Activated T-helper 2 cell treated with anti-CD3 and anti-CD28 coated beads, Interferon-gamma antibody, Interleukin-2, Interleukin-4, amounts not matched to agents 10 μg/mL and 5 μg/mL and 100 μg/mL, durations not matched to agents 14 hours and 24 hours and 36 hours (primary cell): ENCODE results near the gene EML5. TPM values are rescaled to one million over a fixed set of nuclear protein-coding genes. Genes with fewer than 3 reads are reported as not detected.
"Not testable (repeated sequence)": the region's sequence is repeated elsewhere in the genome, so short reads cannot be mapped to it uniquely, and the experiment has no call there.

Experiments
- DNase-seq: peaks from one replicate; pipeline ENCODE4 v3.0.0; 2021; ENCODE audit warnings: low spot score
- H3K27ac Mint-ChIP-seq: one replicate; pipeline ENCODE4 v1.8.0; 2021; ENCODE audit warnings: mixed read lengths
- H3K27me3 Mint-ChIP-seq: one replicate; pipeline ENCODE4 v1.8.0; 2021; ENCODE audit warnings: low read depth, mixed read lengths
- H3K36me3 Mint-ChIP-seq: one replicate; pipeline ENCODE4 v1.8.0; 2021; ENCODE audit warnings: low read depth, mixed read lengths
- H3K4me1 Mint-ChIP-seq: one replicate; pipeline ENCODE4 v1.8.0; 2021; ENCODE audit warnings: low read depth, mixed read lengths
- H3K4me3 Mint-ChIP-seq: one replicate; pipeline ENCODE4 v1.8.0; 2021; ENCODE audit warnings: low read depth, mild to moderate bottlenecking, moderate library complexity, mixed read lengths
- H3K9me3 Mint-ChIP-seq: one replicate; pipeline ENCODE4 v1.8.0; 2021; ENCODE audit warnings: mixed read lengths
- intact Hi-C: fragments of 100-400 bp; cut with micrococcal nuclease; formaldehyde crosslinking; loops from one replicate; pipeline ENCODE4 v1.15.1; 2023
- total RNA-seq: library from RNA; stranded (reverse); gene quantifications from 2 replicates; pipeline ENCODE4 v1.2.3, GENCODE V29; 2022

The EML5 gene
- total RNA-seq, 1 donor from 2014 or later: 0.55 TPM

- Mint-ChIP-seq H3K36me3 (no peaks in the 10 kb centered on the region), H3K4me3 (peak within 1 kb of the TSS; percentile 83), H3K9me3 (no peaks in the 10 kb centered on the region), H3K4me1 (peaks cover 10% of the 10 kb centered on the region), H3K27me3 (peaks cover 15% of the 10 kb centered on the region), H3K27ac (peak within 1 kb of the TSS; percentile 94)
- DNase-seq: peak; percentile 76
- intact Hi-C loops: loop anchor here (1.0 kb wide), 1 partner anchor 30 kb away; no protein-coding TSS in a partner anchor
These were observed 31.7 kb upstream of the EML5 start, which contains the start of gene TTC8 for GRCh38 chr14:88824314-88825077. Gene TTC8, plus strand, starts transcription at chr14:88824651. Its CDS starts 57 bp downstream, at chr14:88824708.

- no peaks in the 10 kb centered on the region for H3K36me3 Mint-ChIP-seq
- intact Hi-C loops: loop anchor here (1.0 kb wide), 1 partner anchor 30 kb away; no protein-coding TSS in a partner anchor
- DNase-seq: no peak
These were observed 31.2 kb upstream of the EML5 start for GRCh38 chr14:88823968-88824313.

DNA sequence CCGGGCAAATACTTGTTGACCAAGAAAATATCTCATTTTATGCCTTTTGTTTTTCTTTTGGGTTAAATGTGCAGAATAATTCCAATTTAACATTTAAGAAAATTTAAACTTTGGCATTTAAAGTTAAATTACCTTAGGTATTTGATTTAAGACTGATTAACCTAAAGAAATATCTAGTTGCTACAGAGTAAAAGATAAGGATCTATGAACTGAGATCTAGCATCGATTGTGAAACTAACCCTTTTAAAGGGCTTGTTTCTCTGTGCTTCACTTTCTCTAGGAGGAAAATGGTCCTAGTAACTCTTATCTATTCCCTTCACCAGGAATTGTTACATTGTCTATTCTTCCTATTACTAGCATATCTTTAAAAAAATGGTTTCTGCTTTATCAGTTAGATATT is 29.1 kb upstream of the EML5 start:
- intact Hi-C loops: no loop called here

More at GRCh38 chr14:88823968-88824313, 31.2 kb upstream of the EML5 start:
- Mint-ChIP-seq H3K27ac (peak overlapping the region; percentile 94), H3K27me3 (peaks cover 21% of the 10 kb centered on the region), H3K9me3 (no peaks in the 10 kb centered on the region), H3K4me1 (peaks cover 10% of the 10 kb centered on the region), H3K4me3 (peak overlapping the region; percentile 83)

DNA sequence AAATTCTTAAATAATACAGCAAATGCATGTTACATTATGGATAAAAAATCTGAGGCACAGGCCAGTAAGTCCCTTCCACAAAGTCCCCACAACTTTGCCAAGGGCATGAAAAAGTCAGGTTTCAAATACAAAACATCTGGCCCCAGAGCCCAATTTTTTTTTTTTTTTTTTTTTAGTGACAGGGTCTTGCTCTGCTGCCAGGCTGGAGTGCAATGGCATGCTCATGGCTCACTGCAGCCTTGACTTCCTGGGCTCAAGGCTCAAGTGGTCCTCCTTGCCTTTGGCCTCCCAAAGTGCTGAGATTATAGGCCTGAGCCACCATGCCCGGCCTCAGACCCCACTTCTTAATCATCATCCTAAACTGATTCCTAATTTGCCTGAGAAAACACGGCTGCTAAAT is 28.6 kb upstream of the EML5 start:
- no peaks in the 10 kb centered on the region for H3K9me3 Mint-ChIP-seq
- intact Hi-C loops: no loop called here

More for the DNA sequence above, 29.1 kb upstream of the EML5 start:
- Mint-ChIP-seq H3K9me3 (no peaks in the 10 kb centered on the region), H3K4me3 (no peak overlapping the region), H3K4me1 (peaks cover 10% of the 10 kb centered on the region), H3K36me3 (no peaks in the 10 kb centered on the region), H3K27ac (no peak overlapping the region), H3K27me3 (peaks cover 25% of the 10 kb centered on the region)
- no peak for DNase-seq

GRCh38 chr14:88819674-88820073 is 26.9 kb upstream of the EML5 start:
- H3K9me3 Mint-ChIP-seq, H3K27ac Mint-ChIP-seq, H3K4me1 Mint-ChIP-seq, H3K4me3 Mint-ChIP-seq, intact Hi-C loops, H3K36me3 Mint-ChIP-seq, DNase-seq: not testable (repeated sequence)
- peaks cover 23% of the 10 kb centered on the region for H3K27me3 Mint-ChIP-seq

More for the DNA sequence above, 28.6 kb upstream of the EML5 start:
- no peak overlapping the region for H3K4me3 Mint-ChIP-seq
- no peak overlapping the region for H3K27ac Mint-ChIP-seq
- no peak for DNase-seq
- H3K36me3 Mint-ChIP-seq: no peaks in the 10 kb centered on the region
- peaks cover 25% of the 10 kb centered on the region for H3K27me3 Mint-ChIP-seq
- peaks cover 10% of the 10 kb centered on the region for H3K4me1 Mint-ChIP-seq

DNA sequence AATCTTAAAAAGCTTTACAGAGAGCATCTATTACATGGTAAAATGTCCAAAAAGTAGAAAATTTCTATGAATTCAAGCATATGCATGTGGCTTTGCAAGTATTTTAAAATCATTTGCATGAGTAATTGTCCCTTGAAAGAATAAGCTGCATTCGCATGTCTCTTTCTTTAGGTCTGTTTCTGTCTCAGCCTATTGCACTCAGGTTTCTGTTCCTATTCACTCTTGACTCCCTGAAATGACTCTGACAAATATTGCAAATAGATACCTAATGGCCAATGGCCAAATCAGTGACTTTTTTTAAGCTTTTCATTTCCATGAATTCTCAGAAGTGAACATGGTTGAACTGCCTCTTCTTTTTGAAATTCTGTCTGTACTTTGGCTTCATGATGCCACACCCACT is 25.3 kb upstream of the EML5 start:
- H3K27me3 Mint-ChIP-seq: peaks cover 22% of the 10 kb centered on the region
- no peak overlapping the region for H3K4me3 Mint-ChIP-seq
- H3K9me3 Mint-ChIP-seq: no peaks in the 10 kb centered on the region
- no peaks in the 10 kb centered on the region for H3K36me3 Mint-ChIP-seq
- no peak overlapping the region for H3K27ac Mint-ChIP-seq
- H3K4me1 Mint-ChIP-seq: no peaks in the 10 kb centered on the region
- DNase-seq: no peak
- intact Hi-C loops: no loop called here

DNA sequence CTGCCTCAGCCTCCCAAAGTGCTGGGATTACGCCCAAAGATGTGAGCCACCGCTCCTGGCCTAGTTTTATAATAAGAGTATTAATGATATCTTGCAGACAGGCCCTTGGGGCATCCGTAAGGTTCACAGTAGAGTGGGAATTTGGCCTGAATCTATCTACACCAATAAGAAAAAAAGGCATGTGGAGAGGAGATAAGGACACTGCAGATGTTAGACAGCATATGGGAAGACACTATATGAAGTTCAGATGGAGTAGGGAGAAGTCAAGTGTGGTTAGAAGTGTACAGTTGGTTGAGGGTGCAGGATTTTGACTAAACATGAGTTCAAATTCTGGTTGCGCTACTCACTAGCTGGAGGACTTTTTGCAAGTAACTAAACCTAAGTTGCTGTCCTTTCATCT is 23.2 kb upstream of the EML5 start:
- DNase-seq: no peak
- Mint-ChIP-seq H3K27ac (no peak overlapping the region), H3K36me3 (no peaks in the 10 kb centered on the region), H3K4me1 (no peaks in the 10 kb centered on the region), H3K4me3 (no peak overlapping the region), H3K27me3 (peaks cover 27% of the 10 kb centered on the region), H3K9me3 (no peaks in the 10 kb centered on the region)
- intact Hi-C loops: no loop called here

DNA sequence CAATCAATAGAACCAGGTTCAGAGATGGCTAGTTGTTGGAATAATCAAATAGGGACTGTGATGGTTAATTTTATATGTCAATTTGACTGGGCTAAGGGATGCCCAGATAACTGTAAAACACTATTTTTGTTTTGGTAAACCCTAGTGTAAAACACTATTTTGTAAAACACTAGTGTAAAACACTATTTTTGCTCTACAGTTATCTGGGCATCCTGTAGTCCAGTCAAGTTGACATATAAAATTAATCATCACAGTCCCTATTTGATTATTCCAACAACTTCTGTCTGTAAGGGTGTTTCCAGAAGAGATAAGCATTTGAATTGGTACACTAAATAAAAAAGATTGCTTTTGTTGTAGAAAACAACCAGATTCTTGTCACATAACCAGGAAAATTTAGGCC is 15.6 kb upstream of the EML5 start:
- H3K9me3 Mint-ChIP-seq: no peaks in the 10 kb centered on the region
- no peak overlapping the region for H3K4me3 Mint-ChIP-seq
- H3K27ac Mint-ChIP-seq: no peak overlapping the region
- peaks cover 15% of the 10 kb centered on the region for H3K27me3 Mint-ChIP-seq
- intact Hi-C loops: no loop called here
- H3K36me3 Mint-ChIP-seq: no peaks in the 10 kb centered on the region
- DNase-seq: no peak
- no peaks in the 10 kb centered on the region for H3K4me1 Mint-ChIP-seq

DNA sequence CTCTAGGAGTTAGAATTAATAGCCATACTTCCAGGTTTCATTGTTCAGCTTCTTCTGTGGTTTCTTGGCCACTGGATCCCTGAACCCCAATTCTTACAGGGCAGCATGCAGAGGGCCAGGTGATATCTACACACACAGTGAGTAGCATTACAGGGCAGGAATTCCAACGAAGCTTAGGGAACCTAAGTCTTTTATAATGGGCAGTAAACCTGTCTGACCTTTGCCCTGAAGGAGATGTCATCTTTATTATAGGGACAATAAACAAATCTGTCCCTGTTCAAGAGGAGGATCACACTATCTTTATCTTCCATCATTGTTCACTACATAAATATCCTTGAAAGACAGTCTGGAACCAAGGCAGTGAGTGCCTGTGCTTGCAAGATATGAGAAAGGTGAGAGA is 11.7 kb upstream of the EML5 start:
- Mint-ChIP-seq H3K4me3 (no peak overlapping the region), H3K4me1 (no peaks in the 10 kb centered on the region), H3K36me3 (no peaks in the 10 kb centered on the region), H3K9me3 (no peaks in the 10 kb centered on the region), H3K27ac (no peak overlapping the region), H3K27me3 (peaks cover 10% of the 10 kb centered on the region)
- DNase-seq: no peak
- intact Hi-C loops: no loop called here

DNA sequence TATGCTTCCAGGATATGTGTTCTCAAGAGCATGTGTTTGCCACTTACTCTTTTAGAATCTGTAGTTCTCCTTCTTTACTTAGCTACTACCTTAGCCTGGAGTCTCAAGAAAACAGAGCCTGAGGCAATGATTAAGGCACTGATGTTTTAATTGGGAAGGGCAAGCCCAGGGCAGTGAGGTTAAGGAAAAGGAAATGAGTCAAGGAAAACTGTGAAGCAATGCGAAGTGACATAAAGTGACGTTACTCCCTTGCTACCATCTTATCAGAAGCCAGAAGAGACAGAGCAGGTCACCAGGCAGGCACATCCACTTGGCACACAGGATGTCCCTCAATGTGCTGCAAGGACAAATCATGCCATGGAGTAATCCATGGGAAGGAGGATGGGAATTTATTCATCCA is 11.3 kb upstream of the EML5 start:
- H3K27ac Mint-ChIP-seq: no peak overlapping the region
- intact Hi-C loops: no loop called here
- no peaks in the 10 kb centered on the region for H3K4me1 Mint-ChIP-seq
- no peaks in the 10 kb centered on the region for H3K36me3 Mint-ChIP-seq
- no peaks in the 10 kb centered on the region for H3K9me3 Mint-ChIP-seq
- DNase-seq: no peak
- H3K27me3 Mint-ChIP-seq: peaks cover 7% of the 10 kb centered on the region
- H3K4me3 Mint-ChIP-seq: no peak overlapping the region

DNA sequence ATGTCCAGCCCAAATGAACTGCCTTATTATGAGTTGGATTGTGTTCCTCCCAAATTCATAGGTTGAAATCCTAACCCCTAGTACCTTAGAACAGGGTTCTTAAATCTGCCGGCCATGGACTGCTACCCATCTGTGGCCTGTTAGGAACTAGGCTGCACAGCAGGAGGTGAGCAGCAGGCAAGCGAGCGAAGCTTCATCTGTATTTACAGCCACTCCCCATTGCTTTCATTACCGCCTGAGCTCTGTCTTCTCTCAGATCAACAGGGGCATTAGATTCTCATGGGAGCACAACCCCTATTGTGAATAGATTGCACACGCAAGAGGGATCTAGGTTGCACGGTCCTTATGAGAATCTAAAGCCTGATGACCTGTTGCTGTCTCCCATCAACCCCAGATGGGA is 9.8 kb upstream of the EML5 start:
- H3K27me3 Mint-ChIP-seq: peaks cover 16% of the 10 kb centered on the region
- H3K27ac Mint-ChIP-seq: no peak overlapping the region
- intact Hi-C loops: no loop called here
- no peak overlapping the region for H3K4me3 Mint-ChIP-seq
- H3K4me1 Mint-ChIP-seq: no peaks in the 10 kb centered on the region
- DNase-seq: no peak
- no peaks in the 10 kb centered on the region for H3K9me3 Mint-ChIP-seq
- no peaks in the 10 kb centered on the region for H3K36me3 Mint-ChIP-seq

DNA sequence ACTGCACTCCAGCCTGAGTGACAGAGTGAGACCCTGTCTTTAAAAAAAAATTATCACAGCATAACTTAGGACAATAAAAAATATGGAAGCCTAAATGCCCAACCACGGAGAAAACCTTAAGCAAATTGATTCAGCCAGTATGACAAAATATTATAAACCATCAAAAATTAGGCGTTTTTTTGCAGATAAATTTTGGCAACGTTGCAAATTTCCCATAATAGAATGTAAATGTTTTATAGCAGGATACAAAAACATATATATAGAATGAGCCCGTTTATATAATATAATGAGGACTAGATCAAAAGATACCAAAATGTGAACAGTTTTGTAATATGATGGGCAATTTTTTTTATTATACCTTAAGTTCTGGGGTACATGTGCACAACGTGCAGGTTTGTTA is 6.8 kb upstream of the EML5 start:
- DNase-seq: no peak
- H3K9me3 Mint-ChIP-seq: no peaks in the 10 kb centered on the region
- intact Hi-C loops: loop anchor here (10.0 kb wide), 1 partner anchor 805 kb away; the partner anchor contains the start of gene GALC
- H3K27me3 Mint-ChIP-seq: peaks cover 20% of the 10 kb centered on the region
- H3K27ac Mint-ChIP-seq: no peak overlapping the region
- no peak overlapping the region for H3K4me3 Mint-ChIP-seq
- no peaks in the 10 kb centered on the region for H3K36me3 Mint-ChIP-seq
- H3K4me1 Mint-ChIP-seq: no peaks in the 10 kb centered on the region

- Mint-ChIP-seq H3K36me3 (no peaks in the 10 kb centered on the region), H3K4me1 (no peaks in the 10 kb centered on the region), H3K4me3 (no peak overlapping the region), H3K9me3 (no peaks in the 10 kb centered on the region), H3K27ac (no peak overlapping the region), H3K27me3 (peaks cover 29% of the 10 kb centered on the region)
- no peak for DNase-seq
- intact Hi-C loops: loop anchor here (10.0 kb wide), 1 partner anchor 803 kb away; the partner anchor contains the start of gene GALC
These were observed 5.4 kb upstream of the EML5 start for GRCh38 chr14:88798156-88798555.
